ENCODE measurements around the gene CAMK2N2.
A peak's percentile ranks its signal among the peaks of the same experiment; 100 is the strongest.

Gene CAMK2N2

GRCh38 chr3:184261854-184262763 lies 756 bp upstream of the CAMK2N2 start:
- CTCF ChIA-PET = interaction anchor here (0.6 to 1.4 kb wide), 3 partner anchors 9 to 12 kb away, joined by 3 to 6 read pairs (median 4); partner anchors contain the start of gene EEF1AKMT4
- peak; percentile 45 for DNase-seq (ENCODE audit: extremely low spot score)
- POLR2A ChIA-PET = no interaction called here
- TF ChIP-seq CTCF (IDR thresholded peaks at IDR 0.05; ENCODE audit: control extremely low read depth, extremely low read depth, low read depth, missing control alignments) = no peak

GRCh38 chr3:184260724-184261269 lies 556 bp downstream of the CAMK2N2 start:
- CTCF ChIA-PET = interaction anchor here (1.1 to 1.5 kb wide), 3 partner anchors 9 to 34 kb away, joined by 4 read pairs; no protein-coding TSS in a partner anchor
- no peak for DNase-seq (ENCODE audit: extremely low spot score)
- no peak for TF ChIP-seq CTCF (IDR thresholded peaks at IDR 0.05; ENCODE audit: control extremely low read depth, extremely low read depth, low read depth, missing control alignments)
- POLR2A ChIA-PET = interaction anchor here (0.6 kb wide), 1 partner anchor 26 kb away, joined by 6 read pairs; no protein-coding TSS in a partner anchor

GRCh38 chr3:184259878-184260723 lies 1.3 kb downstream of the CAMK2N2 start:
- POLR2A ChIA-PET = interaction anchor here (0.6 kb wide), 1 partner anchor 26 kb away, joined by 6 read pairs; no protein-coding TSS in a partner anchor
- CTCF ChIA-PET = interaction anchor here (1.1 to 1.5 kb wide), 3 partner anchors 9 to 33 kb away, joined by 4 read pairs; no protein-coding TSS in a partner anchor
- no peak for TF ChIP-seq CTCF (IDR thresholded peaks at IDR 0.05; ENCODE audit: control extremely low read depth, extremely low read depth, low read depth, missing control alignments)
- DNase-seq (ENCODE audit: extremely low spot score) = peak; percentile 72

GRCh38 chr3:184259396-184259877 lies 1.9 kb downstream of the CAMK2N2 start:
- CTCF ChIA-PET = interaction anchor here (1.1 to 2.1 kb wide), 3 partner anchors 10 to 31 kb away, joined by 4 to 7 read pairs (median 5); partner anchors contain the start of gene EEF1AKMT4
- POLR2A ChIA-PET = no interaction called here
- no peak for DNase-seq (ENCODE audit: extremely low spot score)
- TF ChIP-seq CTCF (IDR thresholded peaks at IDR 0.05; ENCODE audit: control extremely low read depth, extremely low read depth, low read depth, missing control alignments) = no peak

GRCh38 chr3:184258926-184259325 lies 2.4 kb downstream of the CAMK2N2 start:
- no peak for TF ChIP-seq CTCF (IDR thresholded peaks at IDR 0.05; ENCODE audit: control extremely low read depth, extremely low read depth, low read depth, missing control alignments)
- CTCF ChIA-PET = interaction anchor here (1.5 to 2.1 kb wide), 3 partner anchors 9 to 32 kb away, joined by 5 to 7 read pairs (median 6); partner anchors contain the start of gene EEF1AKMT4
- DNase-seq (ENCODE audit: extremely low spot score) = no peak
- POLR2A ChIA-PET = no interaction called here

All from GM10248 (cell line).